Body of pancreas (tissue), 4 donors: ENCODE results near the gene GPR37L1. TPM values are rescaled to one million over a fixed set of nuclear protein-coding genes. Genes with fewer than 3 reads are reported as not detected.

Experiments
- ATAC-seq: fragments of 150-250 bp; one replicate; pipeline ENCODE4 v1.9.1; 2016
- DNase-seq, 4 donors: peaks; one replicate each; pipeline ENCODE4 v3.0.0-alpha.2; 2019
- H3K27ac ChIP-seq, 4 donors: fragments of 200-600 bp; sonication (generic); 1 replicate in 3 of 4; 2 replicates in 1 of 4; pipeline versions ENCODE4 v1.5.1 to v1.6.1; 2016 to 2019; ENCODE audit warnings: mild to moderate bottlenecking in 1 of 4, mixed read lengths in 1 of 4, moderate library complexity in 1 of 4
- H3K27me3 ChIP-seq, 2 donors: fragments of 200-600 bp; sonication (generic); one replicate each; pipeline ENCODE4 v1.6.0; 2016; ENCODE audit warnings: mild to moderate bottlenecking in 1 of 2
- H3K36me3 ChIP-seq, 2 donors: fragments of 200-600 bp; sonication (generic); replicated peaks in 1 of 2; 2 replicates each; pipeline ENCODE4 v1.5.1; 2016; ENCODE audit warnings: low read depth in 2 of 2; ENCODE audit not compliant: insufficient read depth in 1 of 2
- H3K4me1 ChIP-seq: fragments of 200-600 bp; sonication (generic); one replicate; pipeline ENCODE4 v1.6.0; 2016
- H3K4me3 ChIP-seq, 2 donors: fragments of 200-600 bp; sonication (generic); 1 replicate in 1 of 2; 2 replicates in 1 of 2; pipeline ENCODE4 v1.5.1; 2016 to 2019
- H3K9me3 ChIP-seq, 3 donors: fragments of 200-600 bp; sonication (generic); 1 replicate in 2 of 3; 2 replicates in 1 of 3; pipeline ENCODE4 v1.5.1; 2016
- POLR2A ChIP-seq, 3 donors: fragments of 450-650 bp; IDR thresholded peaks; one replicate each; pipeline ENCODE4 v1.6.1; 2016; ENCODE audit warnings: antibody characterized with exemption in 3 of 3, mild to moderate bottlenecking in 2 of 3
- WGBS, 2 donors: methylation state at CpG; one replicate each; pipeline ENCODE4 v1.1.5; 2017; 5-methylcytosine and 5-hydroxymethylcytosine counted together
- intact Hi-C: fragments of 100-400 bp; cut with DNase I; formaldehyde crosslinking; loops from one replicate; pipeline ENCODE4 v1.15.1; 2023
- total RNA-seq, 2 donors: library from RNA; depleted of rRNA; stranded (reverse); fragments of >200 nt; gene quantifications; one replicate each; pipeline ENCODE4 v1.1.0, GENCODE V29; 2016
- TF ChIP-seq, protein P1 (sequence below), 7 experiments: fragments of 450-650 bp in 4 of 7; fragments of 200-600 bp in 3 of 7; sonication (generic) in 3 of 7; IDR thresholded peaks; one replicate each; pipeline ENCODE4 v1.5.1; 2016 to 2019; ENCODE audit warnings: antibody characterized with exemption in 7 of 7

GPR37L1 gene
- total RNA-seq, 2 donors from 2014 or later, result not detected

- intact Hi-C loops, result no loop called here
- Histone ChIP-seq H3K27me3 (no peaks in the 10 kb centered on the region), H3K4me1 (peaks cover 36% of the 10 kb centered on the region), H3K4me3 (no peak overlapping the region), H3K9me3 (no peaks in the 10 kb centered on the region), H3K36me3 (no peaks in the 10 kb centered on the region), H3K27ac (peak overlapping the region in 3 of 4 donors; percentile 59 to 75 (median 70))
- ATAC-seq, result peak; percentile 59
- TF ChIP-seq, protein P1, sequence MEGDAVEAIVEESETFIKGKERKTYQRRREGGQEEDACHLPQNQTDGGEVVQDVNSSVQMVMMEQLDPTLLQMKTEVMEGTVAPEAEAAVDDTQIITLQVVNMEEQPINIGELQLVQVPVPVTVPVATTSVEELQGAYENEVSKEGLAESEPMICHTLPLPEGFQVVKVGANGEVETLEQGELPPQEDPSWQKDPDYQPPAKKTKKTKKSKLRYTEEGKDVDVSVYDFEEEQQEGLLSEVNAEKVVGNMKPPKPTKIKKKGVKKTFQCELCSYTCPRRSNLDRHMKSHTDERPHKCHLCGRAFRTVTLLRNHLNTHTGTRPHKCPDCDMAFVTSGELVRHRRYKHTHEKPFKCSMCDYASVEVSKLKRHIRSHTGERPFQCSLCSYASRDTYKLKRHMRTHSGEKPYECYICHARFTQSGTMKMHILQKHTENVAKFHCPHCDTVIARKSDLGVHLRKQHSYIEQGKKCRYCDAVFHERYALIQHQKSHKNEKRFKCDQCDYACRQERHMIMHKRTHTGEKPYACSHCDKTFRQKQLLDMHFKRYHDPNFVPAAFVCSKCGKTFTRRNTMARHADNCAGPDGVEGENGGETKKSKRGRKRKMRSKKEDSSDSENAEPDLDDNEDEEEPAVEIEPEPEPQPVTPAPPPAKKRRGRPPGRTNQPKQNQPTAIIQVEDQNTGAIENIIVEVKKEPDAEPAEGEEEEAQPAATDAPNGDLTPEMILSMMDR (IDR thresholded peaks at IDR 0.05), result no peak
- TF ChIP-seq POLR2A (IDR thresholded peaks at IDR 0.05), result no peak
- 49 to 50% methylated on average over 6 of the region's 6 CpGs for WGBS, 2 donors
- peak in 3 of 4 donors; percentile 20 to 47 (median 34) for DNase-seq
Observed at GRCh38 chr1:202076050-202076511, 46.6 kb upstream of the GPR37L1 start.

DNA sequence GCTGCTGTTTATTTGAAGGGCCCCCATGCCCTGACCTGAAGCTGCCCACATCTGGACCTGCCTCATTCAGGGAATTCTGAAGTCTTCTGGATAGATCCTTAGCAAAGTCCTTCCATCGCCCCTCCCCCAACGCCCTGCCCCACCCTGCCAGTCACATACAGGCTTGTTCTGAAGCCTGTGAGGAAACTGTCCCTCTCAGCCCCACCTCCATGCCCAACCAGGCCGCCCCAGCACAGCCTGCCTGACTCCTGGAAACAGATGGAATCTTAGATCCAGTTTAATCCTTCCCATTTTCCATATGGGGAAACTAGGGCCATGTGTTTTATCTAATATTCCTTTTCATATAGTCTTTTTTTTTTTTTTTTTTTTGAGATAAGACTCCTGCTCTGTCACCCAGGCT lies 44.5 kb upstream of the GPR37L1 start:
- intact Hi-C loops, result no loop called here
- ATAC-seq, result no peak
- 71 to 83% methylated on average over 3 of the region's 3 CpGs for WGBS, 2 donors

GRCh38 chr1:202081992-202082391 lies 40.7 kb upstream of the GPR37L1 start:
- peak in 1 of 4 donors; percentile 23 for DNase-seq
- H3K4me1 ChIP-seq, result peaks cover 26% of the 10 kb centered on the region
- intact Hi-C loops, result no loop called here
- WGBS, 2 donors, result 46 to 61% methylated on average over 5 to 6 of the region's 6 CpGs
- no peaks in the 10 kb centered on the region for H3K27me3 ChIP-seq
- H3K9me3 ChIP-seq, result no peaks in the 10 kb centered on the region
- TF ChIP-seq, protein P1 (IDR thresholded peaks at IDR 0.05), result no peak
- TF ChIP-seq POLR2A (IDR thresholded peaks at IDR 0.05), result no peak
- ATAC-seq, result no peak
- H3K27ac ChIP-seq, result peak overlapping the region in 1 of 4 donors; percentile 26
- H3K4me3 ChIP-seq, result no peak overlapping the region
- H3K36me3 ChIP-seq, result no peaks in the 10 kb centered on the region

More for the DNA sequence above, 44.5 kb upstream of the GPR37L1 start:
- H3K36me3 ChIP-seq, result no peaks in the 10 kb centered on the region
- no peak overlapping the region for H3K27ac ChIP-seq
- TF ChIP-seq, protein P1 (IDR thresholded peaks at IDR 0.05), result no peak
- no peak for TF ChIP-seq POLR2A (IDR thresholded peaks at IDR 0.05)
- no peak for DNase-seq
- no peaks in the 10 kb centered on the region for H3K9me3 ChIP-seq
- peaks cover 25% of the 10 kb centered on the region for H3K4me1 ChIP-seq
- H3K4me3 ChIP-seq, result no peak overlapping the region
- H3K27me3 ChIP-seq, result no peaks in the 10 kb centered on the region

- 30 to 59% methylated on average over 11 to 16 of the region's 16 CpGs for WGBS, 2 donors
Observed at GRCh38 chr1:202084791-202085681, 37.7 kb upstream of the GPR37L1 start.

More at GRCh38 chr1:202084791-202085681, 37.7 kb upstream of the GPR37L1 start:
- DNase-seq (peak; percentile 49 to 74 (median 70)), ATAC-seq (peak; percentile 85)
- TF ChIP-seq POLR2A (IDR thresholded peaks at IDR 0.05), result peak in 1 of 3 donors; percentile 6
- TF ChIP-seq, protein P1 (IDR thresholded peaks at IDR 0.05), result no peak
- intact Hi-C loops, result no loop called here
- H3K36me3 ChIP-seq, result no peaks in the 10 kb centered on the region
- no peak overlapping the region for H3K4me3 ChIP-seq
- H3K4me1 ChIP-seq, result peaks cover 34% of the 10 kb centered on the region
- no peaks in the 10 kb centered on the region for H3K27me3 ChIP-seq
- no peaks in the 10 kb centered on the region for H3K9me3 ChIP-seq
- peak overlapping the region; percentile 62 to 86 (median 78) for H3K27ac ChIP-seq
